Stimulated activated CD4-positive, alpha-beta T cell treated with anti-CD3 and anti-CD28 coated beads, Interleukin-4, amount 100 ng/mL, for 48 hours (primary cell): ENCODE data around the gene CRAT.
A peak's percentile ranks its signal among the peaks of the same experiment; 100 is the strongest.
"Not testable (repeated sequence)": the region's sequence is repeated elsewhere in the genome, so short reads cannot be mapped to it uniquely, and the experiment has no call there.

Experiments used
- DNase-seq, 2 donors: peaks; one replicate each; pipeline ENCODE4 v3.0.0-alpha.2; 2020; ENCODE audit warnings: low read depth in 2 of 2

The CRAT gene

DNA sequence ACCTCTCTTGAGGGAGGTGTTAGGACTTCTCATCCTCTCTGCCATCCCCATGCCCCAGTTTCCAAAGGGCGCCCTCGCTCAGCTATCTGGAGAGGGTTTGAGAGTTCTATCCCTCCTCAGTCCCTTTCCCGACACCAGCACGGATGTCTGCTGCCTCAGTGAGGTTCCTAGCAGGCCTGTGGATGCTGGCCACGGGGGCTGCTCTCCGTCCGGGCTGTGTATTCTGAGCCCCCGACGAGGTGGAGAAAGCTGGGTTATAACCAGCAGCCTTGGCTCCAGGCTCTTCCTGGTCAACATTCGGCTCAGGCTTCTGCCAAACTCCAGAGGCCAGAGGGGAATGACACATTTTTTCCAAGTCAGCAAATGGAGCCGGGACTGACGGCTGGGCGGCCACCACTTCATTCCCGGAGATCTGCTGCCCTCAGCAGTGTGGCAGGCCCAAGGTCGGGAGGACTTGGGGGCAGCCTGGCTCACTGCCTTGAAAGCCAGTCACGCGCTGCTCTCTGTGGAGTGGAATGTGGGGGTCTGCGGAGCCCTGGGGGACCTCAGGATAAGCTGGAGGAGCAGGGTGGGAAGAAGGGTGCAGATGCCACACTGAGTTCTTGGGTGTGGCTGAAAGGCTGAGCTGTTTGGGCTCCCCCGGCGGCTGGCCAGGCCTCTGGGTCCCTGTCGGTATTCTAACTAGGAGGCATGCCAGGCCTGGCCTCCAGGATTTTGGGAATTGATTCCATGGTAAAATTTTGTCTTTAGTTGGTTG is 28.1 kb upstream of the CRAT start:
- no peak for DNase-seq

DNA sequence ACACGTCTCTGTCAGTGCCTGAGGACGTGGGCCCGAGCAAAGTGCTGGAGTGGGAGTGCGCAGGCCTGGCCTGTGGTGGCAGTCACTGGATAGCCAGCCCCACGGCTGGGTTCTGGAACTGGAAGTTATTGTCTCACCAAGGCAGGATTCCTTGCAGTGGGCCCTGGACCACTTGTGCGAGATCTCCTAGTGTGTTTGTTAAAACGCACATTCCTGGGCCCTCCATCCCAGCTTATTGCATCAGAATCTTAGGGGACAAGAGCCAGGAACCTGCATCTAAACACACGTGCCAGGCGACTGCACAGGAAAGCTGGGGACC is 27.5 kb upstream of the CRAT start:
- no peak for DNase-seq

DNA sequence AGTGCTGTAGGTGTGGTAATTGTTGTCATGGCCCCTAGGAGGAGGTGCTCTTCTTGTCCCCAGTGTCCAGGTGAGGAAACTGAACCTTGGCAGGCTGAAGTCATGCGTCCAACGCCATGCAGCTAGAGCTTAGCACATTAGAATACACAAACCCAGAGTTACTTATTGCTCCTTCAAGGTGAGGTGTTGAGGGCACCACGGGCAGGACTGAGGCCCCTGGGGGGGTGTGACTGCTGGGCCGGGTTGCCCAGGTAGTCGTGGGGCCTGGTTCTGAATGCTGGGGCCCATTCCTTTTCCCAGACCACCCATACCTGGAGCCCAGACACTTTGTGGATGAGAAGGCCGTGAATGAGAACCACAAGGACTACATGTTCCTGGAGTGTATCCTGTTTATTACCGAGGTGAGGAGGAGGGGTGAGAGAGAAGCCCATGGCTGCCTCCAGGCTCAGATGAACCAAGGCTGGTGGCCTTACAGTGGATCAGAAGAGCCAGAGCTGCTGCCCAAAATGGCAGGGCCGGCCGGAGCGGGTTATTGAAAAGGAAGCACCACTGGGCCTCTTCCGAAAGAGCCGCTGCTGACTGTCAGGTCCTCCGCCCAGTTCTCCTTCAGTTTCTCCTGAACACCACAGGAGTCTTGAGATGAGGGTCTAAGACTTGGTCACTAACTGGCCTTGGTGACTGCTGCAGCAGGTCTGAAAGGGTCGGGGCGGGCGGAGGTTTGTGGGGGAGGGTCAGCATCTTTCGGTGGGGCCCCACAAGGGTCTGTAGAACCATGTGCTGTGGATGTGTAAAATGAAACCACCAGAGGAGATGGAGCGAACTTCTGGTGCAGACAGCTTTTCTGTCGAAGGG is 26.9 kb upstream of the CRAT start:
- no peak for DNase-seq

DNA sequence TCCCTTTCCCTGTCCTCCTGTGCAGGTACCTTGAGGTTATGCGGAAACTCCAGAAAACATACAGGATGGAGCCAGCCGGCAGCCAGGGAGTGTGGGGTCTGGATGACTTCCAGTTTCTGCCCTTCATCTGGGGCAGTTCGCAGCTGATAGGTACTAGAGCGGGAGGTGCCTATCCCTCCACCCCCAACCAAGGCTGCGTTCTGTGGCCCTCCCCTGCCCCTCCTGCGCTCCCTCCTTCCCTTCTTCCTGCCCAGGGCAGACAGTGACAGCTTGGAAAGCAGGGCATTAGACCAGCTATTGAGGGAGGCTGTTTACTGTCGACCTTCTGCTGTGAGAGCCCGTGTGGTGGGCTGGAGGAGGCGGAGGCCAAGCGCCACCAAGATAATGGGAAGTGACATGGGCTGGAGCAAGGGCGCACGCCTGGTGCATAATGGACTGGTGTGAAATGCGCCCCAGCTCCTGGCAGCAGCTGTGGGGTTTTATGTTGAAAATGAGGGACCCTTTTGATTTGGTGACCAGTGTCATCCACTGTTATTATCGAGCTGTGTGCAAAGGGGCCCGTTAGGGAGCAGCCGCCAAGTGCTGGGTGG is 25.9 kb upstream of the CRAT start:
- no peak for DNase-seq

DNA sequence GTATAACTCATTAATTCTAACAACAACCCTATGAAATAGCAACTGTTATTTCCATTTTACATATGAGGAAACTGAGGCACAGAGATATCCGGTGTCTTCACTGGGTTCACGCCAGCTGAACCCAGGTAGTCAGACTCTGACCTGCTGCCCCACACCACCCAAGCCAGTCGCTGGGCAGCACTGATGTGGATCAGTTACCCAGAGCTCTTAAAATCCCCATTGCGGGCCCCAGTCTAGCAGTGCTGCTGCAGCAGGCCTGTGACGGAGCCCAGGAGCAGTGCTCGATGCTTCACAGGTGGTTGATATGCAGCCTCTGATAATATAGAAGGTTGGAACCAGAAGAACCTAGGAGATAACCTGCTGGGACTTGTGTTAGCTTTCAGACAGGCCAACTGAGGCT is 24.9 kb upstream of the CRAT start:
- no peak for DNase-seq

DNA sequence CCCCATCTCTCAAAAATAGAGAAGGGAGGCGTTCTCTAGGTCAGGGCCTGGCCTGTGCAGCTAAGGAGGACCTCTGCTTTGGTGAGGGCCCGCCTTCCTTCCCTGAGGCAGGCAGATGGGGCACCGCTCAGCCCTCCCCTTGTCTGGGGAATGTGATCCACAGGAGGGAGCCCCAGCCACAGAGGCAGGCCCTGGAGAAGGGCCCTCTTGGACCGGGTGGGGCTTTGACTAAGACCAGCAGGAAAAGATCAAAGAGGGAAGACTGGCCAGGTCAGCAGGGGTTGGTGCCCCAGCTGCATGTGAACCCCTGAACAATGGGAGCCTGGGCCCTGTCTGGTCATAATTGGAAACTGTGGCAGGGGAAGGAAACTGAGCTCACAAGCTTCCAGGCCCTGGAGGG is 22.5 kb upstream of the CRAT start:
- DNase-seq = no peak

DNA sequence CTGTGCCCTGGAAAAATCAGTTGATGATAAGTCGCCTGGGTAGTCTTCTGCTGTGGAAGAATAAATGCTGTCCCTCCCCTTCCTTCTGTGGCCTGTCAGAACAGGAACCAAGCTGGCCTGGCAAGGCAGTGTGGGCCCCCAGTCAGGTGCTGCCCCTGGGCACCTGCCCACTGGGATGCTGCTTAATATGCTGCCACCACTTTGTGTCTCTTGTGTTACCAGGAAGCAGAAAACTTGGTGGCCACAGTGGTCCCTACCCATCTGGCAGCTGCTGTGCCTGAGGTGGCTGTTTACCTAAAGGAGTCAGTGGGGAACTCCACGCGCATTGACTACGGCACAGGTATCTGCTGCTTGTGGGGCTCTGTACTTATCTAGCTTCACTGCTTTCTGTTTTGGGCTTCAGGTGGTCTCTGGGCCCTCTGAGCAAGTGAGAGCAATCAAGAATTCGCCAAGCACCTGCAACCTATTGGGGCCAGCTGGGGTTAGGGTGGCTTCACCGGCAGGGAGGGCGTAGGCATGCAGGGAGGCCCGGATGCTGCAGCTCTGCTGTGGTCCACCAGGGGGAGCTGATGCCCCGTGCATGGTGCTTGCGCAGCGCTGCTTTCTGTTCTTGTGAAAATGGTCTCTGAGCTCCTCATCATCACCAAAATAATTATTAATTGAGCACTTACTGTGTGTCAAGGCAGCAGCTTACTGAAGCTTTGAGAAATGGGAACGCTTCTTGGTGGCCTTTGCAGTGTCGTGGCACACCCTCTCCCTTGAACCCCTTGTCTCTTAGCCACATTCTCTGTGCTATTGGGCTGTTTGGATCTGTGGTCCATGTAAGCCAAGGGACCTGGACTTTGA is 20.9 kb upstream of the CRAT start:
- peak; percentile 80 to 81 for DNase-seq

DNA sequence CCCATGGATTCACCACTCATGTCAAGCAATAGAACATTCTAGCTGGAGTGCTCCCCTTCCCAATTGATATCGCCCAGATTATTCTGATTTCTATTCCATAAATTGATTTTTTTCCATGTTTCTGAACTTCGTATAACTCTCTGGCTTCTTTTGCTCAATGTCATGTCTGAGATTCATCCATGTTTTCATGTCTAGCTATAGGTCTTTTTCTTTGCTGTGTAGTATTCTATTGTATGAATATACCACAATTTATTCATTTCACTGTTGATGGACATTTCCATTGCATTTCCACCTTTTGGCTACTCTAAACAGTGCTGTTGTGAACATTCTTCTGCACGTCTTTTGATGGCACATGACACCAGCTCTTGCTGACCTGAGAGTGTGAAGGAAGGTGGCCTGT is 20.2 kb upstream of the CRAT start:
- DNase-seq = no peak

DNA sequence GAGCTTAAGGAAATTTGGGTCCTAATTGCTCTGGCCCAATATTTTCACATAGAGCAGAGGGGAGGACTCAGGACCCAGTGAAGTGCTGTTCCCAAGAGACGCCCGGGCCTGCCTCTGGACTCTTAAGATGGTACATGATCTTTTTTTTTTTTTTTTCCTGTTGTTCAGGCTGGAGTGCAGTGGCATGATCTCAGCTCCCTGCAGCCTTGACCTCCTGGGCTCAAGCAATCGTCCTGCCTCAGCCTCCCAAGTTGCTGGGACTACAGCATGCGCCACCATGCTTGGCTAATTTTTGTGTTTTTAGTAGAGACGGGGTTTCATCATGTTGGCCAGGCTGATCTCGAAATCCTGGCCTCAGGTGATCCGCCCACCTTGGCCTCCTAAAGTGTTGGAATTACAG is 19.7 kb upstream of the CRAT start:
- not testable (repeated sequence) for DNase-seq

DNA sequence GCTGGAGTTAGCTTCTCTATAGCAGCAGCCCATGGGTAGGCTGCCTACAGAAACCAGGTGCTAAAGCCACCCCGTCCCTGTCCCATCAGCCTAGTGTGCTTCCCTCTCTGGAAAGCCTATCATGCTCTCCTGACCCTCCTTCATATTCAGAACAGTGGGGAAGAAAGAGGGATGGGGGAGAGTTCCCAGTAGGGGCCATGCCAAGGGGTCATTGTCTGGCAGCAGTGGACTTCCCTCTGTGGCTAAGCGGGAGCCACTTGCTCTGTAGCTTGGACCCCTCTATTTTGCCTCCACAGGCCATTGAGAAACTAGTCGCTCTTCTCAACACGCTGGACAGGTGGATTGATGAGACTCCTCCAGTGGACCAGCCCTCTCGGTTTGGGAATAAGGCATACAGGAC is 18.1 kb upstream of the CRAT start:
- DNase-seq = no peak

DNA sequence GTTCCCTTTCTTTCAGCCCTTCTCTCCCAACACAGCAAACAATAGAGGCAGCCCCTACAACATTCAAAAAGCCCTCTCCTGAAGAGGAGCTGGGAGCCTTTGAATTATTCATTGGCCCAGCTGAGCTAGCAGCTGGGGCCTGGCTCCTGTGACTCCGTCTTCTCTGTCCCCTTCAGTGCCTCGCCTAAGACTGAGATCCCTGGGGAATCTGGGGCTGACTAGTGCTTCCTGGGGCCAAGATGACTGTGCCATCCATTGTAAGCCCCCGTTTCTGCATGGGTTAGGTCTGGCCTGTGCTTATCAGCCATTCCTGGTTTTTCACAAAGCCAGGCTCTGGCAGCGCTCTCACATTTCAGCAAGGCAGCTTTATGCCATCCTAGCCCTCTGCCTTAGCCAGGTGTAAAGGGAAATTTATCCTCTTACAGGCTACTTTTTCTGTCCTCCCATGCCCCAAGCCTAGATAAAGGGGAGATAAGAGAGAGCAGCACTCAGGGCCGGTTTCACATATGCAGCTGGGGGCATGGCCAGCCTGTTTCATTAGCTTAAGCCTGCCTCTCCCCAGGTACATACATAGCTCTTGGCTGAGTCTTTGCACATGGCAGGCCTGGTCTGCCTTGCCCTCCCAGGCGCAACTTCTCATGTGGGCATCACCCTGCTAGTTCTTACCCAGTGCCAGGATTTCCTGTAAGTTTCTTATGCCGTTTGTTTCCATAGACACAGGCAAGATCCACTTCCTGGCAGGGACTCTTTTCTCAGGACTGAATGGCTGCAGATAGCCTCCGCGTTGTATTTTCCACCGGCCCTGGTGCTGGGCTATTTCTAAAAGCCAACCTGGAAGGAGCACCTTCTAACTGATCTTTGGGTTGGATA is 16.4 kb upstream of the CRAT start:
- DNase-seq = no peak

DNA sequence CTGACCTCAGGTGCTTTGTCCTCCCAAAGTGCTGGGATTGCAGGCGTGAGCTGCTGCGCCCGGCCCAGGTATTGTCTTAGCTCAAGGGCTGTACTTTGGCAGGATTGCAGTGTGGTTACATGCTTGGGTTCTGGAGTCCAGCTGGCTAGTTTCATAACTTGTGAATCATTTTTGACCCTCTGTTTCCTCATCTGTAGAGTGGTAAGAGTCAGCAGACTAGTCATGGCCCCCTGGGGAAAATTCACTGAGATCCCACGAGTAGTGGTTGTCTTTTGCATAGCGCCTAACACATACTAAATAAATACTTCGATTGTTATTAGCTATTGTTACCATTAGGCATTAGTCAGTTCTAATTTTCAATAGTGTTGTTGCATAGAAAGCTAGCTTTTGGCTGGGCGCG is 14.9 kb upstream of the CRAT start:
- DNase-seq = no peak

DNA sequence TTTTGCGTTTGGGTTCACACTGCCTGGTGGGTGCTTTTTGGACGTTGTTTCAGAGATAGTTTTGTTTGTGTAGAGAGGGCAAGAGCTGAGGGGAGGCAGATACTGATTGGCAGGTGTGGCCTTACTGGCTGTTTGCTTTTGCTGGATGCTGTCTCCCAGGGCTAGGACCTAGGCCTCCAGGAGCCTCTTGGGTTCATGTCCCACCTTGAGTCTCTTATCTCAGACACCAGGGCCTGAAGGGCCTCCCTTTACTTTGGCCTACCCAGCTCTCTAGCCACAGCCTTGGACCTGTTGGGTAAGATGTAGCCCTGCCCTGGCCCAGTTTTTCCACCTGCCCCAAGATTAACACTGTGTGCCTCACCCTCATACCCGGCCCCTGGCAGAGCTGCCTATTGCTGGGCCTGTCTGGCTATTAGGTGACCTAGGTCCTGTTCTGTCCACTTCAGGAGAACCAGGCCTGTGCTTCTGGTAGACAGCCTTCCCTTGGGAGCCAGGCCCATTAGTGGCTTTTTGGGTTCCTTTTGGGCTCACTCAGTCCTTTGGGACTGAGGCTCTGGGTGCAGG is 14.0 kb upstream of the CRAT start:
- no peak for DNase-seq

DNA sequence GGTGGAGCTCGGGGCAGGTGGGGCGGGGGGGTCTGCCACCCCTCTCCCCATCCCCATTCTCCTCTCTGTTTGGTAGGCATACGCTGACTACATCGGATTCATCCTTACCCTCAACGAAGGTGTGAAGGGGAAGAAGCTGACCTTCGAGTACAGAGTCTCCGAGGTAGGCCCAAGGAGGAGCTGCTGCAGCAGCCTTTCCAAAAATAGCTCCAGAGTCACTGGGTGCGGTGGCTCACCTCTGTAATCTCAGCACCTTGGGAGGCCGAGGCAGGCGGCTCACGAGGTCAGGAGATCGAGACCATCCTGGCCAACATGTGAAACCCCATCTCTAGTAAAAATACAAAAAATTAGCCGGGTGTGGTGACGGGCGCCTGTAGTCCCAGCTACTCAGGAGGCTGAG is 12.4 kb upstream of the CRAT start:
- not testable (repeated sequence) for DNase-seq

DNA sequence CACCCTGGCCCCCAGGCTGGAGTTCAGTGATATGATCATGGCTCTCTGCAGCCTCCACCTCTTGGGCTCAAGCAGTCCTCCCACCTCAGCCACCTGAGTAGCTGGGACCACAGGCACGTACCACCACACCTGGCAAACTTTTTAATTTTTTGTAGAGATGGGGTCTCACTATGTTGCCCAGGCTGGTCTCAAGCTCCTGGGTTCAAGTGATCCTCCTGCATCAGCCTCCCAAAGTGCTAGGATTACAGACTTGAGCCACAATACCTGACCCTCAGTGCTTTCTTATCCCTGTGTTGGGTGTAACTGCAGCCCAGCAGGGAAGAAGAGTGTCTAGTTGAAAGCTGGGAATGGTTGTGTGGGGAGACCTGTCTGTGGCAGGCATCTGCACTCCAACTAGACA is 11.5 kb upstream of the CRAT start:
- DNase-seq = no peak

DNA sequence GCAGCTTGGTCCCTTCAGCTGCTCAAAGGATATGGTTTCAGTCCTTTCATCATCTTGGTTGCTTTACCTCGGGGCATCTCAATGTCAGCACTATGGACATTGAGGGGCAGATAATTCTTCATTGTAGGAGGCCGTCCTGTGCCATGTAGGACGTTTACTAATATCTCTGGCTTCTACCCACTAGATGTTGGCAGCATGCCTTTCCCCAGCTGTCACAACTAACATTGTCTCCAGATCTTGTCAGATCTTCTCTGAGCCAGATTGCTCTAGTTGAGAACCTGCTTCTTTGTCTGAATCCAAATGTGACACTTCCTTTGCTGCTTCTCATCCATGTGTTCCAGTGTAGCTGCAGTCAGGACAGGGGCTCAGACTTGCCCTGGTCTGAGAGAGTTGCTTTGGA is 10.9 kb upstream of the CRAT start:
- DNase-seq = no peak

DNA sequence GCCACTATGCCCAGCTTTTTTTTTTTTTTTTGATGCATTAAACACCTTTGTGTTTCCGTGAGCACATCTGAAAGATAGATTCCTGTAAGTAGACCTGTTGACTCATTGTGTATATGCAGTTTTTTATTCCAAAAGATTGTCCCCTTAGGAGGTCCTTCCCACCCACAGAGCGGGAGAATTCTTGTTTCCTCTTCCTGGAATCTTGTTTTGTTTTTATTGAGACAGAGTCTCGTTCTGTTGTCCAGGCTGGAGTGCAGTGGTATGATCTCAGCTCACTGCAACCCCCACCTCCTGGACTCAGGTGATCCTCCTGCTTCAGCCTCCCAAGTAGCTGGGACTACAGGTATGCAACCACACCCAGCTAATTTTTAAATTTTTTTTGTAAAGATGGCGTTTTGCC is 8.2 kb upstream of the CRAT start:
- DNase-seq = no peak

DNA sequence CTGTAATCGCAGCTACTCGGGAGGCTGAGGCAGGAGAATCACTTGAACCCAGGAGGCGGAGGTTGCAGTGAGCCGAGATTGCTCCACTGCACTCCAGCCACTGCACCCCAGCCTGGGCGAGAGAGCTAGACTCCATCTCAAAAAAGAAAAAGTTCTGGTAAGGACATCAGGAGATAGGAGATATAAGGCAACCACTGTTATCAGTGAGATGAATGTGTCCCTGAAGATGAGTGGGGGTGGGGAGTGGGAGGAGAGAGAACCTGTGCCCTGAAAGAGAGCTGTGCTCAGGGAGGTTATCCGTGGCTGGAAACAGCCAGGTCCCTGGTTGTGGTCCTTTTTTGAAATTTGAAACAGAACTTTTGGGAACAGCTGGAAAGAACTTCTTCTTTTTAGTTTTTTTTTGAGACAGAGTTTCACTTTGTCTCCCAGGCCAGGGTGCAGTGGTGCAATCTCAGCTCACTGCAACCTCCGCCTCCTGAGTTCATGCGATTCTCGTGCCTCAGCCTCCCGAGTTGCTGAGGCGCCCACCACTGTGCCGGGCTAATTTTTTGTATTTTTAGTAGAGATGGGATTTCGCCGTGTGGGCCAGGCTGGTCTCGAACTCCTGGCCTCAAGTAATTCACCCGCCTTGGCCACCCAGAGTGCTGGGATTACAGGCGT is 3.2 kb upstream of the CRAT start:
- no peak for DNase-seq

DNA sequence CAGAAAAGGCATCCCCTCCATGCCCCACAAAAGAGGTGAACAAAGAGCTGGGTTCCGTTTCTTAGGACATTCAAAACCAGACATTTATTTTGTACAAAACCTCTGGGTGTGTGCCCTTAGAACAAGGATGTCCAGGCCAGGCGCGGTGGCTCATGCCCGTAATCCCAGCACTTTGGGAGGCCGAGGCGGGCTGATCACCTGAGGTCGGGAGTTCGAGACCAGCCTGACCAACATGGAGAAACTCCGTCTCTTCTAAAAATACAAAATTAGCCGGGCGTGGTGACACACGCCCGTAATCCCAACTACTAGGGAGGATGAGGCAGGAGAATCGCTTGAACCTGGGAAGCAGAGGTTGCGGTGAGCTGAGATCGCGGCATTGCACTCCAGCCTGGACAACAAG is 1.9 kb upstream of the CRAT start:
- DNase-seq = not testable (repeated sequence)

DNA sequence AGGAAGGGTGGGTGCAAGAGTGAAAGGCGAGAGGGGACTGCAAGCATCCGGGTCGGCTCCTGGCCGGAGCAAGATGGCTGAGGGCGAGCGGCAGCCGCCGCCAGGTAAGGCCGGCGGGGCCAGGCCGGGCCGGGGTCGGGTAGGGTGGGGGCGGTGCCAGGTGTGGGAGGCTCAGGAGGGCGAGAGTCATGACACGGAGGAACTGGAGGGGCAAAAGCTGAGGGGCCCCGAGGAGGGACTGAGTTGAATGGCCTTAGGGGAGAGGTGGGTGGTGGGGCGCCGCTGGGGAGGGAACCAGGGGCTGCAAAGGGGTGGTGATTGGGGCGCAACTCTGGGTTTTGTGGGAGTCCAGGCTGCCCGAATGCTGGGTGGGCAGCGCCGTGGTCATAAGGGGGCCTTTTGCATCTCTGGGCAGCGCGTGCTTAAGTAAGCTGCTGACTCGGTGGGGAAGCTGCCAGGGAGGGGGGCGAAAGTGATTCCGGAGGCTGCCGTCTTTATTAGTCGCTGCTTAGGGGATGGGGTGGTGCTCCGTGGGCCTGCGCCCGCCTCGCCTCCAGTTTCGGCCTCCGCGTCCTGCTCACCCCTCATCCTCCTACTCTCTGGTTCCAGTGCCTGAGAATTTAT is 1.0 kb upstream of the CRAT start:
- no peak for DNase-seq
